ENCODE measurements around the gene STT3B. TPM values are rescaled to one million over a fixed set of nuclear protein-coding genes. Genes with fewer than 3 reads are reported as not detected.

Gene STT3B
- total RNA-seq, 2 experiments from 2014 or later = 111 to 113 TPM

DNA sequence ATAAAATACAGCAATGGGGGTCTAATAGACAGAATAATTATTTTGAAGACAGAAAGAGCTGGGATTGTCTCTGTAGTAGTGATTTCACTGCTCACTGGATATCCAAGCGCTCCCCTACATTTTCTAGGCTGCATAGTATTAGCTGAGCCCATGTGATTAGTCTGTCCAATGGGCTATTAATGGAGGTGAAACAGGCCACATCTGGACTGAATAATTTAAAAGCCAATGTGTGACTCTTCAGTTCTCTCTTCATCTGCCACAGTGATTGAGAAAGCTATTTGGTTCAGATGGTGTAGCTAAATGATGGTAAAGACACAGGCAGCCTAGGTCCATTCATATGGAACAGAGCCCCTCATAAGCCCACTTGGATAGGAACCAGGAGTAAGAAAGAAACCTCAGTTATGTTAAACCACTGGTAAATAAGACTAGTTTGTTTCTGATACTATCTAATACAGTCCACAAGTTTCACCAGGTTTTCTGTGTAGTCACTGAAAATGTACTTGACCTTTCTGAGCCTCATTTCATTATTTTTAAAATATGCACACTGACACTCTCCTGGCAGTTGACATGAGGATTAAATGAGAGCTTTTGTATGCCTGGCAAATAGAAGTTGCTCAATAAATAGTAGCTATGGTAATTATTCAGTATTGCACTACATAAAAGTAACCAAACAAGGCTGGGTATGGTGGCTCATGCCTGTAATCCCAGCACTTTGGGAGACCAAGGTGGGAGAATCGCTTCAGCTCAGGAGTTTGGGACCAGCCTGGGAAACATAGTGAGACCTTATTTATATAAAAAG, 17.0 kb upstream of the STT3B start:
- no peaks in the 10 kb centered on the region for H3K4me1 Mint-ChIP-seq (ENCODE audit: low read depth)
- no peaks in the 10 kb centered on the region for H3K9me3 Mint-ChIP-seq
- Histone ChIP-seq H3K4me3 (ENCODE audit: low read length) (no peak overlapping the region), H3K27me3 (ENCODE audit: control insufficient read depth in 1 of 2, insufficient read depth in 2 of 2, low read length in 2 of 2) (no peaks in the 10 kb centered on the region), H3K4me1 (ENCODE audit: insufficient read depth, low read length) (no peaks in the 10 kb centered on the region), H3K27ac (ENCODE audit: low read depth in 1 of 2, low read length in 2 of 2) (no peak overlapping the region), H3K9me3 (ENCODE audit: control insufficient read depth in 1 of 2, insufficient read depth in 1 of 2, low read length in 2 of 2) (no peaks in the 10 kb centered on the region), H3K36me3 (ENCODE audit: insufficient read depth, low read length) (no peaks in the 10 kb centered on the region)
- ATAC-seq (ENCODE audit: poor library complexity) = no peak
- H3K27me3 Mint-ChIP-seq = no peaks in the 10 kb centered on the region
- no peak for DNase-seq
- H3K36me3 Mint-ChIP-seq (ENCODE audit: low read depth) = no peaks in the 10 kb centered on the region
- ChIA-PET POLR2A (interaction anchor here (2.2 kb wide), 1 partner anchor 16 kb away, joined by 5 read pairs; no protein-coding TSS in a partner anchor), CTCF (interaction anchor here (0.5 kb wide), 2 partner anchors 588 to 1570 kb away, joined by 3 read pairs; no protein-coding TSS in a partner anchor)
- no peak overlapping the region for H3K4me3 Mint-ChIP-seq
- H3K27ac Mint-ChIP-seq = no peak overlapping the region
- intact Hi-C loops (cut with DNase I, micrococcal nuclease) = no loop called here
- TF ChIP-seq, protein P1, sequence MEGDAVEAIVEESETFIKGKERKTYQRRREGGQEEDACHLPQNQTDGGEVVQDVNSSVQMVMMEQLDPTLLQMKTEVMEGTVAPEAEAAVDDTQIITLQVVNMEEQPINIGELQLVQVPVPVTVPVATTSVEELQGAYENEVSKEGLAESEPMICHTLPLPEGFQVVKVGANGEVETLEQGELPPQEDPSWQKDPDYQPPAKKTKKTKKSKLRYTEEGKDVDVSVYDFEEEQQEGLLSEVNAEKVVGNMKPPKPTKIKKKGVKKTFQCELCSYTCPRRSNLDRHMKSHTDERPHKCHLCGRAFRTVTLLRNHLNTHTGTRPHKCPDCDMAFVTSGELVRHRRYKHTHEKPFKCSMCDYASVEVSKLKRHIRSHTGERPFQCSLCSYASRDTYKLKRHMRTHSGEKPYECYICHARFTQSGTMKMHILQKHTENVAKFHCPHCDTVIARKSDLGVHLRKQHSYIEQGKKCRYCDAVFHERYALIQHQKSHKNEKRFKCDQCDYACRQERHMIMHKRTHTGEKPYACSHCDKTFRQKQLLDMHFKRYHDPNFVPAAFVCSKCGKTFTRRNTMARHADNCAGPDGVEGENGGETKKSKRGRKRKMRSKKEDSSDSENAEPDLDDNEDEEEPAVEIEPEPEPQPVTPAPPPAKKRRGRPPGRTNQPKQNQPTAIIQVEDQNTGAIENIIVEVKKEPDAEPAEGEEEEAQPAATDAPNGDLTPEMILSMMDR (IDR thresholded peaks at IDR 0.05) = no peak

DNA sequence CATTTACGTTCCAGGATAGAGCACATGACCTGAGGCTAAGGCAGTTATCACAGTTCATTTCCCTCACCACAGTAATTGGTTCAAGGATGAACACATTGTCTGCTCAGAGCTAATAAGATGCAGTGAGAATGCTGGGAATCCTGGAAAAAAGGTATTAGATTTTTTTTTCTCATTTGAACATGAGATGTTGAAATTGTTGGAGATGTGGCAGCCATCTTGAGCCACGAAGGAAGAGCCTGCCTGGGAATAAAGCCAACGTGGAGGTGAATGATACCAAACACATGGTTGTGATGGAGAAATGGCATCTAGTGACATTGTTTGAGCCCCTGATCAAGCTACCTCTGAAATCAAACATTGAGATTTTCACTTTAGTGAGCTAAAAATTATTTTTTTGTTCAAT, 16.0 kb upstream of the STT3B start:
- Mint-ChIP-seq H3K36me3 (ENCODE audit: low read depth) (no peaks in the 10 kb centered on the region), H3K27me3 (no peaks in the 10 kb centered on the region), H3K27ac (no peak overlapping the region), H3K9me3 (no peaks in the 10 kb centered on the region), H3K4me3 (no peak overlapping the region), H3K4me1 (ENCODE audit: low read depth) (peaks cover 6% of the 10 kb centered on the region)
- CTCF ChIA-PET = no interaction called here
- TF ChIP-seq, protein P1 (IDR thresholded peaks at IDR 0.05) = no peak
- H3K4me3 ChIP-seq (ENCODE audit: low read length) = no peak overlapping the region
- H3K36me3 ChIP-seq (ENCODE audit: insufficient read depth, low read length) = no peaks in the 10 kb centered on the region
- H3K27me3 ChIP-seq (ENCODE audit: control insufficient read depth in 1 of 2, insufficient read depth in 2 of 2, low read length in 2 of 2) = no peaks in the 10 kb centered on the region
- POLR2A ChIA-PET = interaction anchor here (2.2 kb wide), 1 partner anchor 14 kb away, joined by 5 read pairs; no protein-coding TSS in a partner anchor
- ATAC-seq (ENCODE audit: poor library complexity) = no peak
- no peaks in the 10 kb centered on the region for H3K4me1 ChIP-seq (ENCODE audit: insufficient read depth, low read length)
- no peaks in the 10 kb centered on the region for H3K9me3 ChIP-seq (ENCODE audit: control insufficient read depth in 1 of 2, insufficient read depth in 1 of 2, low read length in 2 of 2)
- H3K27ac ChIP-seq (ENCODE audit: low read depth in 1 of 2, low read length in 2 of 2) = no peak overlapping the region
- no peak for DNase-seq
- intact Hi-C loops (cut with DNase I, micrococcal nuclease) = no loop called here

- H3K27me3 Mint-ChIP-seq = no peaks in the 10 kb centered on the region
- no peak overlapping the region for H3K4me3 Mint-ChIP-seq
- Histone ChIP-seq H3K27me3 (ENCODE audit: control insufficient read depth in 1 of 2, insufficient read depth in 2 of 2, low read length in 2 of 2) (no peaks in the 10 kb centered on the region), H3K4me3 (ENCODE audit: low read length) (no peak overlapping the region), H3K36me3 (ENCODE audit: insufficient read depth, low read length) (no peaks in the 10 kb centered on the region), H3K9me3 (ENCODE audit: control insufficient read depth in 1 of 2, insufficient read depth in 1 of 2, low read length in 2 of 2) (no peaks in the 10 kb centered on the region), H3K4me1 (ENCODE audit: insufficient read depth, low read length) (peaks cover 4% of the 10 kb centered on the region), H3K27ac (ENCODE audit: low read depth in 1 of 2, low read length in 2 of 2) (no peak overlapping the region)
- TF ChIP-seq, protein P1 (IDR thresholded peaks at IDR 0.05) = no peak
- ChIA-PET CTCF (no interaction called here), POLR2A (interaction anchor here (3.4 kb wide), 1 partner anchor 11 kb away, joined by 54 read pairs; the partner anchor contains the start of gene STT3B)
- intact Hi-C loops (cut with DNase I, micrococcal nuclease) = no loop called here
- H3K36me3 Mint-ChIP-seq (ENCODE audit: low read depth) = no peaks in the 10 kb centered on the region
- peak overlapping the region; percentile 13 for H3K27ac Mint-ChIP-seq
- H3K4me1 Mint-ChIP-seq (ENCODE audit: low read depth) = peaks cover 21% of the 10 kb centered on the region
- ATAC-seq (ENCODE audit: poor library complexity) (no peak), DNase-seq (no peak)
- no peaks in the 10 kb centered on the region for H3K9me3 Mint-ChIP-seq
Observed at GRCh38 chr3:31521468-31521867, 11.3 kb upstream of the STT3B start.

Measured in CD4-positive, alpha-beta T cell (primary cell).